Measurements from ENCODE around the gene ABT1. TPM values are rescaled to one million over a fixed set of nuclear protein-coding genes. Genes with fewer than 3 reads are reported as not detected.

Gene ABT1
- total RNA-seq, 2 donors from 2014 or later, result 19.7 to 22.6 TPM

- no peak overlapping the region for H3K27ac ChIP-seq (ENCODE audit: low read depth, low read length)
- H3K9ac ChIP-seq (ENCODE audit: extremely low read depth, low read length, poor library complexity, severe bottlenecking), result no peak overlapping the region
- H3K36me3 Mint-ChIP-seq (ENCODE audit: low read depth), result no peaks in the 10 kb centered on the region
- no peaks in the 10 kb centered on the region for H3K4me1 ChIP-seq (ENCODE audit: control insufficient read depth, insufficient read depth, low read length)
- H3K27ac Mint-ChIP-seq, result no peak overlapping the region
- H3K4me1 Mint-ChIP-seq, result peaks cover 2% of the 10 kb centered on the region
- no peak for TF ChIP-seq CTCF (conservative IDR thresholded peaks at IDR 0.05)
- H3K27me3 Mint-ChIP-seq (ENCODE audit: insufficient read depth), result peaks cover 46% of the 10 kb centered on the region
- peaks cover 12% of the 10 kb centered on the region for H3K9me3 ChIP-seq (ENCODE audit: control insufficient read depth, low read length)
- peak overlapping the region; percentile 32 for H3K4me3 ChIP-seq (ENCODE audit: low read length)
- 88 to 91% methylated on average over 4 to 6 of the region's 6 CpGs for whole genome bisulfite sequencing, 2 experiments (ENCODE audit: insufficient coverage in 1 of 2, insufficient read length in 1 of 2)
- peaks cover 23% of the 10 kb centered on the region for H3K27me3 ChIP-seq (ENCODE audit: control insufficient read depth, insufficient read depth, low read length, poor library complexity, severe bottlenecking)
- H3K9me3 Mint-ChIP-seq, result peaks cover 15% of the 10 kb centered on the region
- no peaks in the 10 kb centered on the region for H3K36me3 ChIP-seq (ENCODE audit: control insufficient read depth, insufficient read depth, low read length)
- H3K4me3 Mint-ChIP-seq, result peak overlapping the region; percentile 74
- no peak for DNase-seq
These were observed 18.5 kb upstream of the ABT1 start for GRCh38 chr6:26578279-26578678.

GRCh38 chr6:26578741-26579140 is 18.0 kb upstream of the ABT1 start:
- TF ChIP-seq CTCF (conservative IDR thresholded peaks at IDR 0.05), result no peak
- H3K27me3 Mint-ChIP-seq (ENCODE audit: insufficient read depth), result peaks cover 47% of the 10 kb centered on the region
- H3K9me3 Mint-ChIP-seq, result peaks cover 15% of the 10 kb centered on the region
- H3K4me3 Mint-ChIP-seq, result no peak overlapping the region
- DNase-seq, result no peak
- Histone ChIP-seq H3K27me3 (ENCODE audit: control insufficient read depth, insufficient read depth, low read length, poor library complexity, severe bottlenecking) (peaks cover 27% of the 10 kb centered on the region), H3K9ac (ENCODE audit: extremely low read depth, low read length, poor library complexity, severe bottlenecking) (no peak overlapping the region), H3K36me3 (ENCODE audit: control insufficient read depth, insufficient read depth, low read length) (no peaks in the 10 kb centered on the region), H3K9me3 (ENCODE audit: control insufficient read depth, low read length) (peaks cover 12% of the 10 kb centered on the region), H3K4me3 (ENCODE audit: low read length) (peak overlapping the region; percentile 32), H3K27ac (ENCODE audit: low read depth, low read length) (no peak overlapping the region), H3K4me1 (ENCODE audit: control insufficient read depth, insufficient read depth, low read length) (no peaks in the 10 kb centered on the region)
- WGBS, 2 experiments (ENCODE audit: insufficient coverage in 1 of 2, insufficient read length in 1 of 2), result 100% methylated on average over 1 of the region's 1 CpG; no CpG with 5 or more reads in 1 of the 2 experiments
- peaks cover 2% of the 10 kb centered on the region for H3K4me1 Mint-ChIP-seq
- no peaks in the 10 kb centered on the region for H3K36me3 Mint-ChIP-seq (ENCODE audit: low read depth)
- H3K27ac Mint-ChIP-seq, result no peak overlapping the region

DNA sequence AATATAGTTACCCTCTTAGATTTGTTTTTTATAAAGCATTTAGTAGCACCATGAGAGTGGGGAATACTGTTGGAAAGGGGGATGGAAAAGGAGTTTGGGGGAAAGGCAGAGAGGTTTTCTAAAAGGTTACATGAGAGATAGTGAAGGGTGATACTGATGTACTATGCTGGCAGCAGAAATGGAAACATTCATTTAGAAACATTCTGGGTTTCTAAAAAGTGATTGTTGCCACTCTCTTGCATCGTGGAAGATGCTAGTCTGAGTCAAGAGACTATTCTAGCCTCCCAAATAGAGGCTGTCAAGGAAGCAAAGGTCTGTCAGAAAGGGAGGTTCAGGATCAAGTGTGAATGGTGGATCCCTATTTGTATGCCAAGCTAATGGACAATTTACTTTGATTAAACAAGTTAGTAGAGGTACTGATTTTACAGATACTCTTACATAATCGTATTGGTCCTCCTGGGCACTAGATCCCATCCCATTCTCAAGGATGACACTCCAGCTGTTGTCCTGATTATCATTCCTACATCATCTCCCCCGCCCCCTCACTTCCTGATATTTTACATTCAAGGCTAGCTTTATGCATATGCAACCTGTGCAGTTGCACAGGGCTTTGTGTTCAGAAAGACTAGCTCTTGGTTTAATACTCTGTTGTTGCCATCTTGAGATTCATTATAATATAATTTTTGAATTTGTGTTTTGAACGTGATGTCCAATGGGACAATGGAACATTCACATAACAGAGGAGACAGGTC is 15.4 kb upstream of the ABT1 start:
- H3K27me3 Mint-ChIP-seq (ENCODE audit: insufficient read depth), result peaks cover 65% of the 10 kb centered on the region
- peaks cover 53% of the 10 kb centered on the region for H3K27me3 ChIP-seq (ENCODE audit: control insufficient read depth, insufficient read depth, low read length, poor library complexity, severe bottlenecking)

More for the DNA sequence above, 15.4 kb upstream of the ABT1 start:
- Histone ChIP-seq H3K27ac (ENCODE audit: low read depth, low read length) (no peak overlapping the region), H3K4me3 (ENCODE audit: low read length) (no peak overlapping the region), H3K9me3 (ENCODE audit: control insufficient read depth, low read length) (peaks cover 12% of the 10 kb centered on the region), H3K9ac (ENCODE audit: extremely low read depth, low read length, poor library complexity, severe bottlenecking) (no peak overlapping the region), H3K36me3 (ENCODE audit: control insufficient read depth, insufficient read depth, low read length) (no peaks in the 10 kb centered on the region), H3K4me1 (ENCODE audit: control insufficient read depth, insufficient read depth, low read length) (no peaks in the 10 kb centered on the region)
- 78 to 79% methylated on average over 3 to 4 of the region's 4 CpGs for WGBS, 2 experiments (ENCODE audit: insufficient coverage in 1 of 2, insufficient read length in 1 of 2)
- DNase-seq, result no peak
- H3K9me3 Mint-ChIP-seq, result peaks cover 15% of the 10 kb centered on the region
- no peaks in the 10 kb centered on the region for H3K36me3 Mint-ChIP-seq (ENCODE audit: low read depth)
- TF ChIP-seq CTCF (conservative IDR thresholded peaks at IDR 0.05), result no peak
- no peak overlapping the region for H3K27ac Mint-ChIP-seq
- no peak overlapping the region for H3K4me3 Mint-ChIP-seq
- no peaks in the 10 kb centered on the region for H3K4me1 Mint-ChIP-seq

All from endodermal cell (in vitro differentiated cells).